NCI-H2107 treated with DMSO at 0.1 percent for 48 hours (cell line): ENCODE data around the gene CCDC78.
A peak's percentile ranks its signal among the peaks of the same experiment; 100 is the strongest.

Experiments
- DNase-seq: peaks from one replicate; lab custom pipeline; 2025; ENCODE audit not compliant: unreplicated experiment; lab: John Stamatoyannopoulos, UW

CCDC78 gene

GRCh38 chr16:679814-680624, 46.2 kb downstream of the CCDC78 start, which contains the start of gene STUB1:
TSS of gene STUB1 (plus strand) at chr16:680410. CDS start at chr16:680526, 116 bp downstream.
- DNase-seq, result peak; percentile 43

DNA sequence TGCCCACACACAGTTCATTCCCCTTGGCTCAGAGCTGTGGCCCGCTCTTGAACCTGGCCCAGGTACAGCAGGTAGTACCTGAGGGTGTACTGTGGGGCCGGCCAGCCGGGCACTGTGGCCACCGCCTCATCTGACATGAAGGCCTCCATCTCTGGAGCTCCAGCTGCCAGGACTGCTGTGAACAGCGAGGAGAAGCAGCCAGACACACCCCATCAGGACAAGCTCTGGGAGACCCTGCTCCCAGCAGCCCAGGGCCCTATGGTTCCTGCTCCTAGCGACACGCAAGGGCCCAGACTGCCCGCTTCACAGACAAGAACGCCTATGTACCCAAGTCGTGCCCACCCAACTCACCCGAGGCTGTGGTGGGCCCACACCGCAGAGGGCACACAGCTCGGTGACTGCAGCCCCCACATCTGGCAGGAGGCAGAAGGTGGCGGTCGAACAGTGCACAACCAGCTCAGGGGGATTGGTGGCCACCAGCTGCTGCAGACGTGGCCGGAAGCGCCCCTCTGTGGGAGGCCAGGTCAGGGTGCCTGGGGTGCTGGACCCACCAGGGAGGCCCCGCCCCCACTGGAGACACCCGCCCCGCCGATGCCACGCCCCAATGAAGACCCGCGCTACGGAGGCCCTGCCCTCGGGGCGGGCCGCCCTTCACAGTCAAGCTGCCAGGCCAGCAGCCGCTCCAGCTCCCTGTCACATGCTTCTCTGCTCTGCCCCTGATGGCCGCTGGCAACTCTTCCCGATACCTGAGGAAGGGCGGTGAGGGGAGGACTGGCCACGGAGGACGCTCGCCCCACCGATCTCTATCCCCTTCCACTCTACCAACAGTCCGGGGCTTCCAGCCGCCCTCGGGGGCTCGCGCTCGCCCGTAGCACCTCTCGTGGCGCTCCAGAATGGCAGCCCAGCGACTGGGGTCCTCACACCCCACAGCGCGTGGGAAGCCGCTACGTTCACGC, 47.1 kb downstream of the CCDC78 start:
- no peak for DNase-seq

DNA sequence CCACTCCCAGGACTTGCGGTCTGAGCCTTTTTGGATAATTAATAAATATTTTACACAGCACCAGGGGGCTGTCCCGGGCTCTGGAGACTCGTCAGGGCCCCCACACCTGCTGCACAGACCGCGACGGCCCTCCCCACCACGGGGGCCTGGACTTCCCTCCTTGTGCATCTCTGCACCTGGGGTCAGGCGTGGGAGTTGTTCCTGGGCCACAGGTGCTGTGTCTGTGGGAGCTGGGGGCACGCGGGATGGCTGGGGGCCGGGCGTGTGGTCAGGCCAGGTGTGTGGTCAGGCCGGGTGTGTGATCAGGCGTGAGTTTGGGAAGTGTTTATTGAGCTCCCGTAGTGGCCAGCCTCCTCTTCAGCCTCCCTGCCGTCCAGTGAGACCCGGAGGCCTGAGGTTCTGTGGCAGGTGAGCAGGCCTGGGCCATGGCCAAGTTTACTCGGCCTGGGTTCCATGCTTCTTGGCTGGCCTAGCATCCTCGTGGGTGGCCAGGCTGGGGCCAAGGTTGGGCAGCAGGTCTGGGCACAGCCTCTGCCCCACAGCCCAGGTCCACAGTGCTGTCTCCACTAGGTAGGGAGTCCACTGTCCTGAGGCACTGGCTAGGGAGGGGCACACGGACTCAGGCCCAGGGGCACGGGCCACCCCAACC, 47.9 kb downstream of the CCDC78 start:
- no peak for DNase-seq

- peak; percentile 53 for DNase-seq
Measured at GRCh38 chr16:677316-678190, 48.7 kb downstream of the CCDC78 start.

DNA sequence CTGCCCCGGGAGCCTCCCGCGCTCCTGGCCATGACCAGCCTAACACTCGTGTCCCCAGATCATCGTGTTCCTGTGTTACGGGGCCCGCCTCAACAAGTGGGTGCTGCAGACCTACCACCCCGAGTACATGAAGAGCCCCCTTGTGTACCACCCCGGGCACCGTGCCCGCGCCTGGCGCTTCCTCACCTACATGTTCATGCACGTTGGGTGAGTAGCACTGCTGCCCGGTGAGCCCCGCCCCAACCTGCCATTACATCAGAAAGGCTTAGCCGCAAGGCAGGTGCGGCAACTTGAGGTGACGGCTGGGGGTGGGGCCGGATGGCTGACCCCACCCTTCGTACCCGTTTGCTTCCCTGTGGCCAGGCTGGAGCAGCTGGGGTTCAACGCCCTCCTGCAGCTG, 49.3 kb downstream of the CCDC78 start:
- DNase-seq, result peak; percentile 85

DNA sequence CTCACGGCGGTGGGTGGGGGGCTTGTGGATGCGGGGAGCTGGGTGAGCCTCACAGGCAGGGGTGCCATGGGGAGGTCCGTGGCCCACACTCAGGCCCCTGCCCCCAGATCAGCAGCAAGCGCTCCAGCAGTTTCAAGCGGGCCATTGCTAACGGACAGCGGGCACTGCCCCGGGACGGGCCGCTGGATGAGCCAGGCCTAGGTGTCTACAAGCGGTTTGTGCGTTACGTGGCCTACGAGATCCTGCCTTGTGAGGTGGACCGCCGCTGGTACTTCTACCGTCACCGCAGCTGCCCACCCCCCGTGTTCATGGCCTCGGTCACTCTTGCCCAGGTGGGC, 49.7 kb downstream of the CCDC78 start:
- peak; percentile 48 for DNase-seq

- no peak for DNase-seq
Measured at GRCh38 chr16:675884-676564, 50.2 kb downstream of the CCDC78 start.

DNA sequence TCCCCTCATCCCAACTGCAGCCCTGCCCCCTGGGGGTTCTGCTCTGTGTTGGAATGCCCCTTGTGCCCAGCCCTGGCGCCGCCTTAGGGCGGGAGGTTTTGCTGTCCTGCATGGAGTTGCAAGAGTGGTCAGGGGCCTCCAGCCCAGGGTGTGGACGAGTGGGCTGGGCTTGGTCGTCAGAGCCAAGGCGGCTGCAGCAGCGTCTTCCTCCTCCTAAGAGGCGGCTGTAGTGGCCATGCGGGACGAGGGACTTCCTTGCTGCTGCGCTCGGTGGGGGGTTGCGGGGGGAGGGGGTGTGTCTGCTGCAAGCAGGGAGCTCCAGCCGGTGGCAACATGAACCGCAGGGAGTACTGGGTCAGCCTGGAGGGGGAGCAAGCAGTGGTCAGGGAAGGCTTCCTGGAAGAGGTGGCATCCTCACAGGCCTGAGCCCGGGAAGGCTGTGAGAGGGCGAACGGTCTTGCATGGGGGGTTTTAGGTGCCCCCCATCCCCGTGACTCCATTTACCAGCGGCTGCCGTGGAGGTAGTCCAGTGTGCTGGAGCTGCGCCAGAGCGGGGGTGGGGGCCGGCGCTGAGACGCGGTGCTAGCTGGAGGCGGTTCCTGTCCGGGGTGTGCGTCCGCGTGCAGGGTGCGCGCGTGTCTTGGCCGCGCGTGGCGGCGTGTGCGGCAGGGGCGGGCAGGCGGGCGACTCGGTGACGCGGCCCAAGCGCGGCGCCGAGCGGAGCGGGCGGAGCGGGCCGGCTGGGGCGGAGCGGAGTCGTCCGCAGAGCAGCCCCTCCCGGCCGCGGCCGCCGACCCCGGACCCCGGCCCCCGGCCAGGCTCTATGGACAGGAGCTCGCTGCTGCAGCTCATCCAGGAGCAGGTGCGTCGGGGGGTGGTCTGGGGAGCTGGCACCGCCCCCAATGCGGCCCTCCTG, 51.0 kb downstream of the CCDC78 start, which contains the start of gene RHBDL1:
TSS of gene RHBDL1 (plus strand) at position 704 of the 916 bp plus-strand sequence. CDS start at position 824, 120 bp downstream.
- DNase-seq, result no peak

- no peak for DNase-seq
Measured at GRCh38 chr16:674214-674881, 51.9 kb downstream of the CCDC78 start.

- no peak for DNase-seq
Measured at GRCh38 chr16:673399-673991, 52.7 kb downstream of the CCDC78 start.

DNA sequence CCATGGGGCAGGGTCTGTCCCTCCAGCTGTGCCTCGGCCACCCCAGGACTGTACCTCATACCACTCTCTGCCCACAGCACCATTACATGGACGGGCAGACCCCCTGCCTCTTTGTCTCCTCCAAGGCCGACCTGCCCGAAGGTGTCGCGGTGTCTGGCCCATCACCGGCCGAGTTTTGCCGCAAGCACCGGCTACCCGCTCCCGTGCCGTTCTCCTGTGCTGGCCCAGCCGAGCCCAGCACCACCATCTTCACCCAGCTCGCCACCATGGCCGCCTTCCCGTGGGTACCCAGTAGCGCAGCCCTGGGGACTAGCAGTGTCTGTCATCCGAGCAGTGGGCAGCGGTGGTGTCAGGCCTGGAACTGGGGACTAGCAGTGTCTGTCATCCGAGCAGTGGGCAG, 53.4 kb downstream of the CCDC78 start:
- DNase-seq, result no peak
